ENCODE data around the gene RNF113A.
"Not testable (repeated sequence)": the region's sequence is repeated elsewhere in the genome, so short reads cannot be mapped to it uniquely, and the experiment has no call there.

RNF113A gene

GRCh38 chrX:119871599-119872395 lies at the start of gene RNF113A, which contains the start of gene NDUFA1:
Gene RNF113A, minus strand, starts transcription at chrX:119871733. Its CDS starts 120 bp downstream, at chrX:119871613.
Gene NDUFA1, plus strand, starts transcription at chrX:119871832. Its CDS starts 80 bp downstream, at chrX:119871912.
- DNase-seq: peak; percentile 89

GRCh38 chrX:119919835-119920585 lies 48.5 kb upstream of the RNF113A start:
- no peak for DNase-seq

- DNase-seq: no peak
Observed at GRCh38 chrX:119917877-119918276, 46.3 kb upstream of the RNF113A start.

GRCh38 chrX:119916310-119916709 lies 44.8 kb upstream of the RNF113A start:
- no peak for DNase-seq

GRCh38 chrX:119900976-119901375 lies 29.4 kb upstream of the RNF113A start:
- DNase-seq: no peak

- DNase-seq: peak in 1 of 2 donors; percentile 36
Observed at GRCh38 chrX:119899125-119899524, 27.6 kb upstream of the RNF113A start.

DNA sequence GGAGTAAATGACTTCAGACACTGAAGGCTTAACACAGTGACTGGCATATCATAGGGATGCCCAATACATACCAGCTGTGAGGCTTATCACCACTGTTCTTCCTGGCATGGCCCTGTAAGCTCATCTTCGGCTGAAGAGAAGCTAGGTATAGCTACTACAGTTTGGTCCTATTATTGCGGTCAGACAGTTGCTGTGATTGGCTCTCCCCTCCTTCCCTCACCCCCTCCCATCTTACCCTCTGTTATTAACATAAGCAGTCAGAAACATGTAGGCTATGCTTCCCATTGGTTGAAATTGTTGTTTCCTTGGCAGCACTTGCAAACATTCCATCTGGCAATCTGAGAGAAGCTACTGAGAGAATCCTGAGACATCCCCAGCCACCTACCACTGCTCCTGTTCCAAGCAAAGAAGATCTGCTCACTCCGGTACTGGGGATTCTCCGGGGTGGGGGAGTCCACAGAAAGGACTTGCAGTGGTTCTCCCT lies 24.4 kb upstream of the RNF113A start, which contains the start of gene AKAP14:
AKAP14 (plus strand) TSS at position 51 of the 484 bp plus-strand sequence. CDS start 7,331 bp downstream, outside the sequence.
- DNase-seq: no peak

DNA sequence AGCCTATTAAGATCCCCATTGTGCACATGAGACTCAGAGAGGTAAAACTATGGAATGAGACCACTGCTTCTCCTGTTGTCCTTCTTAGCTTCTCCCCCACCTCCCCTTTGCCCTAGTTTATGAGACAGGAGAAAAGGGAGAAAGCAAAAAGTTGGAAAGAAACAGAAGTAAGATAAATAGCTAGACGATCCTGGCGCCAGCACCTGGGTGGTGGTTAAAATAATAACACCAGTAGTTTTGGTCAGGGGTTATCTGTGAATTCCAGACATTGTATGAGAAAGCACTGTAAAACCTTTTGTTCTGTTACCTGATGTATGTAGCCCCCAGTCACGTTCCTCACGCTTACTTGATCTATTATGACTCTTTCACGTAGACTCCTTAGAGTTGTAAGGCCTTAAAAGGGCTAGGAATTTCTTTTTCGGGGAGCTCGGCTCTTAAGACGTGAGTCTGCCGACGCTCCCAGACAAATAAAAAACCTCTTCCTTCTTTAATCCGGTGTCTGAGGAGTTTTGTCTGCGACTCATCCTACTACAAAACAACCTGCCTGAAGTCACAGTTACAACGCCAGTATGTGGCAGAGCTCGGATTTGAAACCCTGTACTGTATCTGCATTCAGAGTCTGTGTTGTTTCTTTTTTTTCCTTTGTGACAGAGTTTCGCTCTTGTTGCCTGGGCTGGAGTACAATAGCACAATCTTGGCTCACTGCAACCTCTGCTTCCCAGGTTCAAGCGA lies 20.6 kb upstream of the RNF113A start:
- not testable (repeated sequence) for DNase-seq

DNA sequence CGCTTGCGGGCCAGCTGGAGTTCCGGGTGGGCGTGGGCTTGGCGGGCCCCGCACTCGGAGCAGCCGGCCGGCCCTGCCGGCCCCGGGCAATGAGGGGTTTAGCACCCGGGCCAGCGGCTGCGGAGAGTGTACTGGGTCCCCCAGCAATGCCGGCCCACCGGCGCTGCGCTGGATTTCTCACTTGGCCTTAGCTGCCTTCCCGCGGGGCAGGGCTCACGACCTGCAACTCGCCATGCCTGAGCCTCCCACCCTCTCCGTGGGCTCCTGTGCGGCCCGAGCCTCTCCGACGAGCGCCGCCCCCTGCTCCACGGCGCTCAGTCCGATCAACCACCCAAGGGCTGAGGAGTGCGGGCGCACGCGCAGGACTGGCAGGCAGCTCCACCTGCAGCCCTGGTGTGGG lies 19.1 kb upstream of the RNF113A start:
- DNase-seq: not testable (repeated sequence)

DNA sequence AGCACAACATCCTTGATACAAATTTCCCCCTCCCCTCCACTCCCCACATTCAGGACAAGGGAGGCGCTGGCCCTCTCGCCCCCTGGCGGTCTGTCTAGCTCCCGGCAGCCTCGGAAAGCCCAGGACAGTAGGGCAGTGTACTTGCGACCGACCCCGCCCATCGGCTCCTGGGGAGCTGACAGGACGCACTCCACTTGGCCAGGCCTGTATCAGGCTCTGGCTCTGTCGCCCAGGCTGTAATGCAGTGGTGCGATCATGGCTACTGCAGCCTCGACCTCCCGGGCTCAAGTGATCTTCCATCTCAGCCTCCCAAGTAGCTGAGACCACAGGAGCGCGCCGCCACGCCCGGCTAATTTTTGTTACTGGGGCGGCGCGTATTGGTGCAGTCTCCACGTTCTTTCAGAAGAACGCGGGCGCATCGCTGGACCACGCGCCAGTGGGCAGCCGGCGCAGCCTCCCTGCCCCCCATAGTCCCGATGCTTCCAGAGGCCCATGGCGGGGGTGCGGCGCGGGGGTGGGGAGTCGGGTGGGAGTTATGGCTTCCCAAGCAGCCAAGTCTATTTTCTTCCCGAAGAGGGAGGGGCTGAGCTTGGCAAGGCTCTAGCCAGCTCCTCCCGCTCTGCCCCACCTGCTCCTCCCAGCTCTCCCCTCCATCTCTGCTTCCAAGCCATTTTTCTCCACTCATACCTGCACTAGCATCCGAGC lies 16.3 kb upstream of the RNF113A start:
- peak; percentile 62 for DNase-seq

DNA sequence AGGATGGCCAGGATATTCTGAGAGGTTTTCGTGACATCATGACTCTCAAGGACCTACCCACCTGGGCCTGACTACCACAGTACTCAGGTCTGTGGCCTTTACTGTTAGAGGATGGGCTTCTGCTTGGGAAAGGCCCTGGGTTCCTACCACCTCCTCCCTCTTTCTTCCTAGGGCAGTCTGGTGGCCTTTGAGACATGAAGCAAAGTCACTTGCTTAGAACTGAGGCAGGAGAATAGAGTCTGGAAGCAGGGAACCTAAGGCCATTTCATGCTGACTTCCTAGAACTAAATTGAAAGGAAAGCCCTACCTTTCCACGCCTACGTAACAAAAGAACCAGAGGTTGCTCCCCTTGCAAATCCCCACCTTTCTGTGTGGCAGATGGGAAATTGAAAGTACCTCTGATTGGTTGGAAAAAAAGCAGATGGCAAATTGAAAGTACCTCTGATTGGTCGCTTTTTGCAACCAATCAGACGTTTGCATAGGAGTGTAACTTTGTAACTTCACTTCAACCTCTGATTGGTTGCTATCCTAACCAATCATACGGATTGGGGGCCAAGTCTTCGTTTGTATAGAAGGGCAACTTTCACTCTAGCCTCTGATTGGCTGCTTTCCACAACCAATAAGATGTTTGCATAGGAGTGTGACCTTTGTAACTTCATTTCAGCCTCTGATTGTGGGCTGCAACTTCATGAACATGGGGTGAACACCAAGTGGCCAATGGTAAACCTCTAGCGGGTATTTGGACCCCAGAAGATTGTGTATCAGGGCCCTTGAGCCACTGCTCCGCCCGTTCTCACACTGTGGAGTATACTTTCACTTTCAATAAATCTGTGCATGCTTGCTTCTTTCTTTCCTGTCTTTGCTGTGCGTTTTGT lies 14.3 kb upstream of the RNF113A start:
- peak in 1 of 2 donors; percentile 68 for DNase-seq

DNA sequence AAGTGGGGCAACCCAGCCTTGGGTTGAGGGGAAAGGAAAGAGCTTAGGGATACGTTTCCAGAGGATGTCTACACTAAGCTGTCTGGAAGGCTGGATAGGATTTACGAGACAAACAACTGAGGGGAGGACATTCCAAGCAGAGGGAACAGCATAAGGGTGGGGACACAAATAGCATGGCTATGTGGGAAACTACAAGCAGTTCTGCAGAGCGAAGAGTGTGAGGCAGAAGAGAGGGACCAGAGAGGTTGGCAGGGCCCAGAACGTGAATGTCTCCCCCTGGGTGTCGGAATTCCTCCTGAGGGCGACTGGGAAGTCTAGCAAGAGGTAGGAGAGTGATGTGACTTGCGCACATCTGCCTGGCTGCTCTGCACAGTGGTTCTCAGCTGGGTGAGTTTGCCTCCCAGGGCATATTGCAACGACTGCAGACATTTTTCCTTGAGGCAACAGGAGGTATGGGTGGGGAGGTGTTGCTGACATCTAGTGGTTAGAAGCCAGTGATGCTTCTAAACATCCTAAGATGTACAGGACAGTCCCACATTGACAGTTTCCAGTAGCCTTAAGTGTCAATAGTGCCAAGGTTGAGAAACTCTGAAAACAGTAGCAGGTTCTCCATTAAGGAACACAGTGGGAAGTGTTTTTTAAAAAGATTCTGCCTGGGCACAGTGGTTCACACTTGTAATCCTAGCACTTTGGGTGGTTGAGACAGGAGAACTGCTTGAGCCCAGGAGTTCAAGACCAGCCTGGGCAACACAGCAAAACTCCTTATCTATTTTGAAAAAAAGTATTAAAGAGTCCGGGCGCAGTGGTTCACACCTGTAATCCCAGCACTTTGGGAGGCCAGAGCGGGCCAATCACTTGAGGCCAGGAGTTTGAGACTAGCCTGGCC lies 9.3 kb upstream of the RNF113A start:
- DNase-seq: peak; percentile 47 to 50

DNA sequence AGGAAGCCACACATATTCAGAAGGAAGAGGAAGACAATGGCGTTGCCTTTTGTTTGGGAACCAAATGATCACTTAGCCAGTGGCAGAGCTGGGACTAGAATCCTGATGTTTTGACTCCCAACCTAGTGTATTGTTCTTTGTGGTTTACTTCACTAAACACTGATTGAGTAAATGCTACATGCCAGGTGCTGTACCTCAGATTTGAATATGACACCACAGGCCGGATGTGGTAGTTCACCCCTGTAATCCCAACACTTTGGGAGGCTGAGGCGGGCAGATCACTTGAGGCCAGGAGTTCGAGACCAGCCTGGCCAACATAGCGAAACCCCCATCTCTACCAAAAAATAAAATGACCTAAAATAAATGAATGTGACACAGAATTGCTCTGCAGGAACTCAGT lies 8.5 kb upstream of the RNF113A start:
- peak in 1 of 2 donors; percentile 24 for DNase-seq

DNA sequence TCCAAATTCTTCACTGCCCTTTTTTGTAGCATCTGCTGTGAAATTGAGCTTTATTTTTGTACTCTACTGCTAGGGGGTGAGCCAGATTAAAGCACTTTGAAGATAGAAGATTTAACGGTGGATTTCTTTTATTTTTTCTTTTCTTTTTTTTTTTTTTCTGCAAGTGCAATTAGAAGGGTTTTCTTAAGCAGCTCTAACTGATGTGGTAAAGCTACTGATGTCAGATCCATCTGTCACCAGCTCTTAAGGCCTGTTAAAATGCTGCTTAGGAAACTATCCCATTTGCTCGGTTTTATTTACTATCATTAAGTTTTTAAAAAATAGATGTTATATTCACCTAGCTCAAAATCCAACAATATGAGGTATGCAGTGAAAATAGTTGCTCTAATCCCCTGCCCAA lies 7.2 kb upstream of the RNF113A start:
- no peak for DNase-seq

DNA sequence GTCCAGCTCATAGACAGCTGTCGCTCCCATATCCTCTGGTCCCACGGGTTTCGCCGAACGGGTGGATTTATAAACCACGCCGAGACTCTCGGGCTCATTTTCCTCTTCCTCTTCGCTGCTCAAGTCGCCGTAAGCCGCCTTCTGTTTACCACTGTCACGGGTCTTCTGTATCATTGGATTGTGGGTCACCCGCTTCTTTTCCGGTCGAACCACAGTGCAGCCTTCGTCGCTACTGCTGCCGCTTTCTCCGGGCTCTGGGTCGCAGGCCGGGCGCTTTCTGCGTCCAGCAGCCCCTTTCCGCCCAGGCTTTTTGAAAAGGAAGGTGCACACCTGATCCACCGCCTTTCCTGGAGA lies 311 bp downstream of the RNF113A start:
- no peak for DNase-seq

DNA sequence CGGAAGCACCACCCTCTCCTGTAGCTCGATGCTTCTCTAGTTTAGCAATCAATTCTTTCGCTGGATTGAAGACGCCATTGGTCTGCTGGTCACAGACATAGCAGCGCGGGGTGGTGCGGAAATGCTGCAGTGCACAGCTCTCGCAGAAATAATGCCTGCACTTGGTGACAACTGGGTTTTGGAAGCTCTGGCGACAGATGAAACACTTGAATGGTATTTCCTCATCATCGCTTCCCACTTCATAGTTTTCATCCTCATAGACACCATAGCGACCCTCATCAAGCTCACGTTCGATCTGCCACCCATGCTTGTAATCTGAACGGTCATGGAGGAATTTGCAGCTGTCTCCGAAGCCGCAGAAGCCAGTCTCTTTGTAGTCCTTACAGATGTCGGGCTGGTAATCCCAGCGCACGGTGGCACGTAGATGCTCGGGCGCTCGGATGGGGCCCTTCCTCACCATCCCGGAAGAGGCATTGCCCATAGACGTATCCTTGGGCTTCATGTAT lies 854 bp downstream of the RNF113A start:
- DNase-seq: peak in 1 of 2 donors; percentile 29

GRCh38 chrX:119853444-119853843 lies 18.1 kb downstream of the RNF113A start:
- no peak for DNase-seq

DNA sequence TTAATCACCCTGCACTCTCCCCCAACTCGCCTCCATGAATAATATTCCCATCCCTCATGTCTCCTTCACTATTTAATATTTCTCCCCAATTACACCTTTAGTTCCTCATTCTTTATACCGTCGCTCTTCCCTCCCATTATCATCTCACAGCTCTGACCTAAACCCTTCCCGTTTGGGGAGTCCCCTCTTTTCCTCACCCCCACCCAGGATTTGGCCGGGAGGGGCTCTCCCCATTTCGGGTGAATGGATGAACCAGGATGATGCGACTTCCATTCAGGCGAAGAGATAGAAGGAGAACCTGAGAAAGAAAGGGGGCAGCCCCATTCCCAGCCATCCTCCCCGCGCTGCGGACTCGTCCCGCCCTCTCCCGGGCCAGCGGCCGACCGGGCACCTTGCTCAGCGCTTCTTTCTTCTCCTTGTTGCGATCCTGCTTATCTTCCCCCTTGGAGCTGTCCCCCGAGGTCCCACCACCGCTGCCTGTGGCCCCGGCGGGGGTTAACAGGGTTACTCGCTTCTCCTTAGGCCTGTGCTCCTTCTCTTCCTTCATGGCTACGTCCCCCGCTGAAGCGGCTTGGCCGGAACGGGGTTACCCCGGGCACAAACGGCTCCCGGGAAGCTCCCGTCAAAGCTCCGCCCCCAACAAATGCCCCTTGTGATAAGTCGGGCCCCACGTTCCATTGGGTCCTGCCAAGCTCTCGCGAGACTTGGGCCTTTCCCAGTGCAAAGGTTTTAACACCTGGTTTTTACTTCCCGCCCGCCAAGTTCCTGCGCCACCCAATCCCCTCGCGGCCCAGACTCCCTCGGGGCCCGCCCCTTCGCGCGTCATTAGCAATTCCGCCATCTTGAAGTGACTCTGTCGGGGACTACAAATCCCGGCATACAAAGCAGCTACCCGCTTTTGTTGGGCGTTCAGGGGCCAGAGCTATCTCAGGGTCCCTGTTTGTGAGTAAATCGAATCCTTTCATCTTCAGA lies 18.9 kb downstream of the RNF113A start, which contains the start of gene UPF3B:
UPF3B (minus strand) TSS at position 582 of the 972 bp plus-strand sequence; CDS start at position 547, 35 bp downstream.
- DNase-seq: peak; percentile 95 to 97

- no peak for DNase-seq
Observed at GRCh38 chrX:119833905-119834304, 37.6 kb downstream of the RNF113A start.

All from CD4-positive, alpha-beta T cell treated with Interleukin-1 beta for 1 hour (primary cell).